OCI-M2 (cell line): ENCODE data around the gene MYOM3.

Experiments used
- DNase-seq: peaks from one replicate; lab custom pipeline; 2025; ENCODE audit not compliant: unreplicated experiment; lab: John Stamatoyannopoulos, UW

MYOM3 gene

DNA sequence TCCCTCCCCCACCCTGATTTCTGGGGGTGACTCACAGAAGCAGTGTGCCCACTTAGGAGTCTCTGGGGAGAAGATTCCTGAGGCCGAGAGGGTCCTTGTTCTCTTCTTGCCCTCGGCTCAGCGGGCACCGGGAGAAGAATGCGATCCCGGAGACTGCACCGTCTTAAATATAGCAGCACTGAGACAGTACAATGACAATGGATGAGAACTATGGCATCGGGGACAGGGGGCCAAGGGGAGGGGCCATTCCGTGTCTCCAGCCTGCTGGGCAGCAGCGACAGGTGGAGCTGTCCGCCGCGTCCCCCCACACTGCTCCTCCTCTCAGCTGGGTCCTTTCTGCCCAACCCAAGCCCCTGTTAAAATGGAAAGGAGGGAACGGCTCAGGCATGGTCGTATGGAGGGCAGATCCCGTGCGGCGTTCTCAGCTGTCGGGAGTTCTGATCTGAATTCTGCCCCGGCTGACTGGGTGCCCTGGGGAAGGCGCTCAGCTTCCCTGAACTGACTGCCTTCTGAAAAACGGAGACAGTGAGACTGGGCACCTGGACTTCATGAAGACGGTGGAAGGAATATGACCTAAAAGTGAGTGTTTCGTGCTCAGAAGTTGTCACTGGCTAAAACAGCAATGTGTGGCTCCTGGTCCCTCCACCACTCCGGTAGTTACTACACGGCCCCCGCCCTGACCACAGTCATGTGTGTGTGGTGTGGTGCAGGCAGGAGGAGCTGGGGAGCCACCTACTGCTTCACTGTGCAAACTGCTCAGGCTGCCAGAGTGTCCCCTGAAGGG lies at the start of gene MYOM3:
MYOM3 (minus strand) TSS at position 140 of the 784 bp plus-strand sequence. CDS start 3,499 bp downstream, outside the sequence.
- no peak for DNase-seq

DNA sequence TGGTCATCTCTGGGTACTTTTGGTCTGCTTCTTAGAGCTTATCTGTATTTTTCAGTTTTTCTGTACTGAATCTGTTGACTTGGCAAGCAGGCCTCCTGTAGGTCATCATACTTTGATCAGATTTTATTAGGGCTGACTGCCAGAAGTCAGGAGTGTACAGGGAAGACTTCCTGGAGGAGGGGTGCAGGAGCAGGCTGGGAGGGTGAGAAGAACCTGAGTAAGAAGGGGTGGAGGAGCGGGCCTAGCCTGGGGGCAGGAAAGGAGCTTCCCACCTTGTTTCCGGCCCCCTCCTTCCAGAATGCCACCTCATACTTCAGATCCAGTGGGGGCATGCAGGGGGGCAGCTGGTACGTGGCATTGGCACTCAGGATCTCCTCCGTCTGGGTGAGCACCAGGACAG lies 49.3 kb upstream of the MYOM3 start:
- DNase-seq, result no peak

DNA sequence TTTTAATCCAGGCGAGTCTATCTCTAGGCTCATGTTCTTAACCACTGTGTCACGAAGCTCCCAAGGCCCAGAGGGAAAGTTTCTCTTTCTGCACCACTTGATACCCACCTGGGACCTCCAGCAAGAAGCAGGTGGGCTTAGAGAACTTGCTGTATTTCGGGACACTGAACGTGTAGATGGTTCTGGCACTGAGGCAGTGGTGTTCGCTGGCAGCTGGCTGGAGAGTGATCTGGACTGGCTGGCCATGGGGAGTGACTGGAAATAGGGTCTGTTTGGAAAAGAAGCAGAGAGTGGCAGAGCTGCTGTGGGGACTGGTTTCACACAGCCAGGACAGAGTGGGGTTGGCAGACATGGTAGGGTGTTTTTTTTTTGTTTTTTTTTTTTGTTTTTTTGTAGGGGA lies 47.4 kb upstream of the MYOM3 start:
- no peak for DNase-seq

DNA sequence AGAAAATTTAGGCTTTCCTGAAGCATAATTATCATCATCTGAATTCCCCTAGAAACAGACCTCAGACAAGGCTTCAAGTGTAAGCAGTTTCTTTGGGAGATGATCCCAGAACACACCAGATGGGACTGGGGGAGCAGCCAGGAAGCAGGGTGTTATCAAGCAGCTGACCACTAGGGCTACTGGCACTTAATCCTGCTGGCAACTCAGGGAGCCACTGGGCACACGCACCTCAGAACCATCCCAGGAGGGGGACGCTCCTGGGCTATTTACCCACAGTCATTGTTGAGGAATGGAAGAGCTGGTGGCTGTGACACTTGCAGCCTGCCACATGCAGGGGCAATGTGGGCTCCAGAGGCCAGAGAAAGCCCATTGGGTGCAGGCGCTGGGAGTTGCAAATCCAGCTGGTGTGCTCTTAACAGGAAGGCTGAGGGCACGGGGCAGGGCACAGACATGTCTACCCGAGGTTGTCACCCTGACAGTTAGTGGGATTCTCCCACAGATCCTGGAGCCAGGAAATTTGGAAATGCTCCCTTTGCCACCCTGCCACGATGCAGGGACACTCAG lies 46.1 kb upstream of the MYOM3 start:
- DNase-seq, result no peak

DNA sequence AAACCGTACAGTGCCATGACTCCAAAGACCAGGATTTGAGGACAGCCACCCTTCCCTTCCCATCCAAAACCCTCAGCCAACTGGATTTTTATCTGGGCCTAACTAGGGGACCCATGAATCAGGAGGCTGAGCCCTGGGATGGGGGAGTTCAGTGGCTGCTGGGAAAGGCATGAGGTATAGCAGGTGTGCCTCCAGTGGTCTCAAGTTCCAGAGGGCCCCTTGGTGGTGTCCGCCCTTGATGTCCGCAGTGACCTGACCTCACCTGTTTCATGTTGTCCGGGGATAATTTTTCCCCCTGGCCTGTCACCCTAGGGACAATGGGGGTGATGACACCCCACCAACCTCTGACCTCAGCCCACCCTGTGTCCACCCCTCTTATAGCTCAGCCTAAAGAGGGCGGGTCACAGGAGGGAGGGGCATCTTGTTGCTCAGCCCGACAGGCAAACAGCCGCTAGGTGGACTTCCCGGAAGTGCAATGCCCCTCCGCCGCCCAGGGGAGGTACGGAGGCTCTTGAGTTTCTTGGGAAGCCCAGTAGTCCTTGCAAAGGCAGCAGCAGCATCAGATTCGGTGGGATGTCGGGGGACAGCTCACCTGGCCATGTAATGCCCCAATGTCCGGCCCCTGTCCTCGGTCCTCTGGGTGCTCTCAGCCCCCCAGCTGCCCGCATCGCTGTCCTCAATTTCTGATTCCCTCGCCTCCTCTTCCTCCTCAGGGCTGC lies 44.8 kb upstream of the MYOM3 start:
- no peak for DNase-seq

DNA sequence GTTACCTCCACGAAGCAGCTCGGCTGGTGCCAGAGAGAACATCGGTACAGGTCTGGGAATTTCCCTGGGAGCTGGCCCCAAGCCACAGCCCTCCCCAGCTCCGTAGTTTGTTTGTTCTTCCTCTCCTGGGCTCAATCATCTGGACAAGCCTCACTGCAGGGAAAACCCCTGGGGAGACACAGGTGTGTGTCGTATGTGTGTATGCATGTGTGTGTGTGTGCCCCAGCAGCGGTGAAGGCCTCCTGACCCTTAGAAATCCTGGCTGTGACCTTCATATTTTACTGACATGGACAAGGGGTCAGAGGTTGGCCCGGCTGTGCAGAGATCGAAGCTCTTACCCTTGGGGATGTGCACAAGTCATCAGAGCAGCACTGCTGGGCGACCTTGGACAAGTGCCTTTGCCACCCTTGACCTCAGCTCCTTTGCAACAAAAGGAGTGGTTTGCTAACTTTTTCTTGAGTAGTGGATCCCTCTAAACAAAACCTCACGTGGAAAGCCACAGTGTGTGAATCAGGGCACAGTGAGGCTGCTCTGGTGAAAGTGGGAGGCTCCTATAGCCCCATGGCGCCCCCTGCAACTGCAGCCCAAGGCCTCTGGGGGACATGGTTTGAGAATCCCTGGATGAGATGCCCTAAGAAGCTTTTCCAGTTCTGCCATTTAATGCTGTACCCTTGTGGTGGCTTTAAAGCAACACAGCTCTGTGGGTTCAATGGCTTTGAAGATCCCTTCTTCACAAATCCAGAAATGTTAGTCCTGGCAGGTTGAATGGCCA lies 43.3 kb upstream of the MYOM3 start:
- no peak for DNase-seq

DNA sequence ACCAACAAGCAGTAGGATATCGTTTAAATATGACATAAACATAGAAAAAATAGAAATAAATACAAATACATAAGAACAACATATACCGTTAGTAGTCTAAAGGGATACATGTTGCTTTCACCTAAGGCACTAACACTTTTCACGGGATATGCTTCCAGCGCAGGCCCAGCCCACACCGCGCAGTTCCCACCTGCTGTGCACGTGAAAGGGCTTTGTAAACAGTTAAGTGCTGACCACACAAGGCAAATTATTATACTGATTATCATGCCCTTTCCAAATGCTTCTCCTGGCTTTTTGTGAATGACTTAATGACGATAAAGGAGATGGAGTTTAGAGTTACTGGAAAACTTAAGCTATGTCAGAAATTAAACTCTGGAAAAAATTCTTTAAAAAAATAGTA lies 42.3 kb upstream of the MYOM3 start:
- DNase-seq, result no peak

DNA sequence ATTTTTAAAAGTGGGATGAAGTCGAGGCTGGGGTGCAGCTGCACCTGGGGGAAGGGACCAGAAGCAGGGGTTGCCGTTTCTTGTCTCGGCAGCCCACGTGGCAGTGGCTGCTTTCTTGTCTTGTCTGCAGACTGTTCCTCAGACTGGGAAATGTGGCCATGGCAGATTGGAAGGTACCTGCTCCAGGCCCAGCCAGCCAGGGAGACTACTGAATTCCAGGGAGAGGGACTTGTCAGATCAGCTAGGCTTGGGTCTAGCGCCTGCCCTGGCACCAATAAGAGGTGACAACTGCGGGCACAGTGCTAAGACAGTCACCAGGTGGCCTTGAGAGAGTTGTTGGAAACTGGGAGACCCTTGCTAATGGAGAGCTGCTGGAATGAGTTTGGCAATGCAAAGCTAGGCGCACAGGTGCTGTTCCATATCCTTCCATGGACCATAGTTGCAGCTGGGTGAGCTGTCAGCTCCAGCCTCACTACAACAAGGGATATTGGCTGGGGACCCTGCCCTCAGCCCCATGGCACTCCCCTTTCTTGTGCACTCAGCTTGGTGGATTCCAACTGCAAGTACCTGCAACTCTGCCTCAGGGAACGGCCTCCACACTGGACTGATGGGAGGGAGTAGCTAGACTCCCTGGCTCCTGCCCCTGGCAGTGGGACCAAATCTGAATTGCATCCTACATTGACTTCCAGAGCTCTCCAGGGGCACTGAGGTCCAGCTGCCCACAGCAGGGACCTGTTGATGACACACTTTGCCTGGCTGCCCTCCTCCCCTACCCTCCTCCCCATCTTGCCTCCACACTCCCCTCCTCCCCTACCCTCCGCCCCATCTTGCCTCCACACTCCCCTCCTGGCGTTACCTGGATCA lies 40.9 kb upstream of the MYOM3 start:
- DNase-seq, result no peak

DNA sequence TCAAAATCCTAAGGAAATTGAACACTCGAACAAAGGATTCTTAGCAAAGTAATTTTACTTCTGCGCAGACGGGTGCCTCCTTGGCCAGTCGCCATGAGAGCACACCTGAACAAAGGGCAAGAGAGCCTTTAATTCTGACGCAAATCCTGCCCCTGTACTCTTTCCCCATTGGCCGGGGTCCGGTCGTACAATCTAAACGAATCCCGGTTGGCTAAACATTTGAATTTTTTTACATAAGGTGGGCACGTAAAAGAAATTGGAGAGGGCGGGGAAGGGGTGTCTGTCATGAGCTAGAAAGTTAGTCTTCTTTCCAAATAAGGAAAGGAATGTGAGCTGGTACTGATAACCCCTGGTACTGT lies 39.2 kb upstream of the MYOM3 start:
- no peak for DNase-seq

DNA sequence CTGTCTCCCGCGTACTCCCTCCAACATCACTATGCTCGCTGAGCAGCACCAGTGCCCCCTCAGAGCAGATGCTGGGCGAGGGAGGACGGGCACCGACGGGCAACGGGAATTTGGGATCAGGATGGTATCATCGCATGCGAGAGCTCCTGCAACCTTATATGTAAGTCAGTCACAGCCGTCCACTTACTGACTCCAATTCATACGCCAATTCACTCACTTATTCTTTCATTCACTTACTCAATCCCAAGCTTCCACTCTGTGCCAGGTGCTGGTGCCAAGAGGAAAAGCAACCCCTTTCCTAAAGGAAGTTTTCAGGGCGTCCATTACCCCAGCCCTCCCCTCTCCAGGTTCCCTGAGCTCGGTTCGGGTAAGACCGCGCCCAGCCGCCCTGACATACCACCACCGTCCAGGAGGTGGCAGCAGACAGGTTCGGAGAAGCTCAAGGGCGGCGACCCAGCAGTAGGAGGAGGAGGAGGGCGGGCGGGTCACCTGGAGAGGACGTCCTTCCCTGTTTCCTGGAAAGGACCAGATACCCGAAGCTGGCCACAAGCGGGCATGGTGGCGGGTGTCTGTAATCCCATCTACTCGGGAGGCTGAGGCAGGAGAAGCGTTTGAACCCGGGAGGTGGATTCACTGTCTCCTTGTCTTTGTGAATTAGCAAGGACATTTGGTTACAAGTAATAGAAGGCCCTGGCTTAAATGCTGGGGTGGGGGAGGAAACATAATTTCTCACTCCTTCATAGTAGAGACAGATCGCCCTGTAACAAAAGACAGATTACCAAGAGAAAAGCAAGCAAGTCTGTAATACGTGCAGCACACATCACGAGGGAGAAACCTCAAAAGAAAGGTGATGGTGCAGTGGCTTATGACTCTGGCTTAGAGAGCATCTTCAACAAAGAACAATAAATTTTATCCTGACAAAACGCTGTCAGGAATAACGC lies 38.6 kb upstream of the MYOM3 start:
- DNase-seq, result peak; percentile 4

DNA sequence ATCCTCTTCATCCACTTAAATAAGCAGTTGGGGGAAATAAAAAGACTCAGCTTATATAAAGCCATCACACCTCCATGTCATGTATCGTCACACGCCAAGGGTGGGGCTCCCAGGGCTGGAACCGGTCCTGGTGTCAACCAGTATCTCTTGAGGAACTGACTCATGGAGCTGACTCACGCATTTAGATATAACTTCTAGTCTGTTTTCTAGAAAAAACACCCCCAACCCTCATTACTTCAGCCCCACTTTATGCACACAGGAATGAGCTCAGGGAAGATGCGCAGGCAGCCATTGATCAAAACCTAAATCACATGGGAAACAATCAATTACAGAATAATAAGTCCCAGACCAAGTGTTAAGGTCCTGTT lies 37.9 kb upstream of the MYOM3 start:
- DNase-seq, result no peak

DNA sequence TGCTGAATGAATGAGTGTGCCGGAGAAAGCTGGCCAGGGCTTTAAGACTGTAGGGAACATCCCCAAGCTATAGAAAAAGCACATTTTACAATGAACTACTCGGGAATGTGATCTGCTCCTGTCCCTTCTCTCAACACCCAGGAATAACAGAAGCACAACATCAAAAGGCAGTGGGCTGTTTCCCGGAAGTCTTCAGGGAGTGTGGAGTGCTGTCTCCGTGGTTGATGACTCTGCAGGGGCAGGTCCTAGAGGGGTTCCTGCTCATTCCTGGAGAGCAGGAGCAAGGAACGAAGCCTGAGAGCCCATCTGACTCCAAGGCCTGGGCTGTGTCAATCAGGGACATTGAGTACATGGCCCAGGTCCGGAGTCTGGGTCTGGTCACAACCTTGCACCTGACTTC lies 35.9 kb upstream of the MYOM3 start:
- DNase-seq, result no peak

DNA sequence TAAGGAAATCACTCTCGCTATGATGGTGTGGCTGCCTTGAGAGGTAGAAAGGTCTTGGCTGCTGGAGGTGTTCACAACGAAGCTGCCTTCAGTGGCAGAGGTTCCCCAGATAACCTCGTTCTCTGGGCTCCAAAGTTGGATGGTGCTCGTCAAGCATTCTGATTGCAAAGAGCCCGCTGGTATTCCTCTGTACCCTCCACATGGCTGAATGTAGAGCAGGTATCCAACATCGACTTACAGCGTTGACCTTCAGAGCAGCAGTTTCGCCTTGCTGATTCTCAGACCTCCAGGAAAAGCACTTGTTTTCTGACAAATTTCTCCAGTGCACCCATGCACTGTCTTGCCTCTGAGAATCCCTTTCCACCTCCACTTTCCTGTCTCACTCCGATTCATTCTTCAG lies 35.3 kb upstream of the MYOM3 start:
- DNase-seq, result no peak

DNA sequence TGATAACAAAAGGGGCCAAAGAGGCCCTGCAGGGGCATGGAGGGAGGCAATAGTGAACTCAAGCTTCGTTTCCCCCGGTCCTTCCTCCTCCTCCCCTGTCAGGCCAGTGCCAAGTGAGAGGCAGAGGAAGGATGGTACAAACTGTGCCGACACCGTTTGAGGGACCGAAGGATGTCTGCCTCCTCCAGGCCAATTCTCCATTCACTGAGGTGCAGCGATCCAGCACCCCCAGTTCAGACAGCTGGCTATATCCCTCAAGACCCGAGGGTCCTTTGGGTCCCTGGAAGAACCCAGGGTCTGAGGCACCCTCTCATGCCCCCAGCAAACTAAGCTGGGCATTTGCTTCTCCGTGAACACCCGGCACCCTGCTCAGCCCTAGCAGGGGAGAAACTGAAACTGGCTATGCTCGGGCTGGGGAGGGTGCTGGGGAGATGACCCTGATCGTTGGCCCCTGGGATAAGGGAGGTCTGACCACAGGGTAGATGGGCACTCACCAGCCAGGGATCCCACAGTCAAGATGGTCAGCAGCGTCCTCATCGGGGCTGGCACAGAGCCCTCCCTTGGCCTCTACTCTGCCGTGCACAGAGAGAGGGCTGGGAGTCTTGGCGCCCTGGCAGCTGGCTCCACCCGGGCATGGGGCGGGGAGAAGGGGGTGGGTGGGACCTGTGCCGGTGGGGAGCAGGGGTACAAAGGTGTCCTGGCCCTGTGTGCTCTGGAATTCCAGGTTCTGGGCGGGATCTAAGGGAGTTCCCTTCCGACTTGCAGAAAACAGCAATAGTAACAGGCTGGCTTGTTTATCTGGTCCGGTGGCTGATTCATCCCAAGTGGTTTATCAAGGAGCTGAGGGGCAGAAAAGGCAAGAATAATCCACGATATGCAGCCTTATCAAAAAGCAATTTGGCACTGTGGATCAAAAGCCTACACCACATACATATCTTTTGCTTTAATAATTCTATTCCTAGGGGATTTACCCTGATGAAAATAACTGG lies 30.9 kb upstream of the MYOM3 start, which contains the start of gene IL22RA1:
IL22RA1 (minus strand) TSS at position 595 of the 989 bp plus-strand sequence; CDS start at position 537, 58 bp downstream.
- DNase-seq, result no peak

DNA sequence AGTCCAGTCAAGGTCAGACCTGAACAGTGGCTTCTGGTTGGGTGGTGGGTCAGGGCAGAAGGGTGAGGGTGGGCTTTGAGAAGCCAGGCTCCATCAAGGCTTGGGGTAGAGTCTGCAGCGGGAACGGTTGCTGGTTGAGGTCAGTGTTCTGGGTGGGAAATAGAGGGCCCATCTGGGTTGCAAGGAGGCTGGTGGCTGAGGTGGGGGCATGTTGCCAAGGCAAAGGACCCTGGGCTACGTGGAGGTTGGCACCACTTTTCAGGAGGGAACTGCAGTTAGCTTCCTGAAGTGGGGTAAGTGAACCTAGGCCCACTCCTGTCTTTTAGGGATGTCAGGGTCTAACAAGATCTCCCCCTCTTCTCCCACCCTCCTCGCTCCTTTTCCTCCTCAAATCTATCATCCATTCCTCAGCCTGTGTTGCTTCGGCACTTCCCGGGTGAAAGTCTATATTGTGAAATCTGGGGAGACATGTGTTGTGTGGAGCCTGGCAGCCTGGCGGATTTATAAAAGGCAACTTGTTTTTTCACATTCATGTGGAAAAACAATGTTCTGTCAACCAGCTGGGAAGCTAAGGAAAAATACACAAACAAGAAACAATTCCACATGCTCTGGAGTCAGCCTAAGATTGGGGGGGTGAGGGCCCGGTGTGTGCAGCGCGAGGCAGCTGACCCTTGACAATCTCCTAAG lies 29.5 kb upstream of the MYOM3 start:
- no peak for DNase-seq

DNA sequence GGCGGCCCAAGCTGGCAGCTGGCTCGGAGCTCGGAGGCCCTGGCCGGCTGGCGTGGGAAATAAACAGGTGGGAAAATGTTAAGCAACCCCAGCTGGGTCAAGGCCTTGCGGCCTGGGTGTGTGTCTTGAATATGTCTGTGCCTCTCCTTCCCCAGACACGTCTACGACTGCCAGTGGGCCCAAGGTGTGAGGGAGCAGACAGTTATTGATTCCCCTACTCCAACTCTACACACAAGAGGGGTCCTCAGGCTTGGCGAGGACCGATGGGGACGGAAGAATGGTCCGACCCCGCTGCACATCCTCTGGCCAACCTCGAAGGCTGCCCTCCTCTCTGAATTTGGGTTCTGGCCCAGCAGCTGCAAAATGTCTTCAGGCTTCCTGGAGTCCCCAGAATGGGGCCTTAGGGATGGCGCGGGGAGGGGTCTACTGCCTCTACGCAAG lies 28.8 kb upstream of the MYOM3 start:
- no peak for DNase-seq

DNA sequence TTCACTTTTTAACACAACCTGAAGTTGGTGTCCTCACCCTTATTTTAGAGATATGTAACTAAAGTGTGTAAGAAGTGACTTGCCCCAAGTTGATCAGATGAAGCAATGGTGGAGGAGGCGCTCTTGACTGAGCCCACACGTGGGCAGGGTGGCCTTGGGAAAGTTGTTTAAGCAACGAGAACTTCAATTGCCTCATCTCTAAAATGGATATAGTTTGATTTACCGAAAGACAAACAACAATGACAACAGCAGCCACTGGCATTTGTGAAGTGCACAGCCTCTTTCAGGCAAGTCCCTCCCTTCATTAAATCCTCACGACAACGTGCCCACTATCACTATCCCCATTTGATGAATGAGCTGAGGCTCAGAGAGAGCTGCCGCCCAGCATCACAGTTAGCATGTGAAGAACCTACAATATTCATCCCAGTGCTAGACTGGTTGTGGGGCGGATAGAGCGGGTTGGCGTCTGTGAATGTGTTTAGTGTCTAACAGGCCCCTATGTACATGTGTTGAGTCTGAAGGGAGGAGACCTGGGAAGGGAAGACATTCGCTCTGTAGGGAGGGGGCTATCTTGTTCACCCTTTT lies 28.0 kb upstream of the MYOM3 start:
- DNase-seq, result no peak

DNA sequence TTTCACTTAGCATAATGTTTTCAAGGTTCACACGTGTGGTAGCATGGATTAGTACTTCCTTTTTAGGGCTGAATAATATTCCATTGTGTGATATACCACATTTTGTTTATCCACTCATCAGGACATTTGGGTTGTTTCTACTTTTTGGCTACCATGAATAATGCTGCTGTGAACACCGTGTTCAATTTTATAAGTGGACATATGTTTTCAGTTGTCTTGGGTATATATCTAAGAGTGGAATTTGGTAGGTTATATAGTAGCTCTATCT lies 27.2 kb upstream of the MYOM3 start:
- no peak for DNase-seq
